Measurements from ENCODE around the gene KCTD2. TPM values are rescaled to one million over a fixed set of nuclear protein-coding genes. Genes with fewer than 3 reads are reported as not detected.
A peak's percentile ranks its signal among the peaks of the same experiment; 100 is the strongest.

Gene KCTD2
- total RNA-seq, 2 experiments from 2014 or later = 21.7 TPM

- H3K9me3 Mint-ChIP-seq = no peaks in the 10 kb centered on the region
- no peak for DNase-seq
- CTCF ChIA-PET = interaction anchor here (0.8 to 1.8 kb wide), 5 partner anchors 13 to 40 kb away, joined by 3 to 6 read pairs (median 4); partner anchors contain the start of gene SLC16A5
- H3K4me3 Mint-ChIP-seq = no peak overlapping the region
- no peak overlapping the region for H3K27ac Mint-ChIP-seq
- no peaks in the 10 kb centered on the region for H3K36me3 Mint-ChIP-seq (ENCODE audit: low read depth)
- H3K4me1 Mint-ChIP-seq = peaks cover 26% of the 10 kb centered on the region
- no peaks in the 10 kb centered on the region for H3K27me3 Mint-ChIP-seq
- POLR2A ChIA-PET = no interaction called here
Measured at GRCh38 chr17:75074532-75074931, 27.5 kb downstream of the KCTD2 start.

DNA sequence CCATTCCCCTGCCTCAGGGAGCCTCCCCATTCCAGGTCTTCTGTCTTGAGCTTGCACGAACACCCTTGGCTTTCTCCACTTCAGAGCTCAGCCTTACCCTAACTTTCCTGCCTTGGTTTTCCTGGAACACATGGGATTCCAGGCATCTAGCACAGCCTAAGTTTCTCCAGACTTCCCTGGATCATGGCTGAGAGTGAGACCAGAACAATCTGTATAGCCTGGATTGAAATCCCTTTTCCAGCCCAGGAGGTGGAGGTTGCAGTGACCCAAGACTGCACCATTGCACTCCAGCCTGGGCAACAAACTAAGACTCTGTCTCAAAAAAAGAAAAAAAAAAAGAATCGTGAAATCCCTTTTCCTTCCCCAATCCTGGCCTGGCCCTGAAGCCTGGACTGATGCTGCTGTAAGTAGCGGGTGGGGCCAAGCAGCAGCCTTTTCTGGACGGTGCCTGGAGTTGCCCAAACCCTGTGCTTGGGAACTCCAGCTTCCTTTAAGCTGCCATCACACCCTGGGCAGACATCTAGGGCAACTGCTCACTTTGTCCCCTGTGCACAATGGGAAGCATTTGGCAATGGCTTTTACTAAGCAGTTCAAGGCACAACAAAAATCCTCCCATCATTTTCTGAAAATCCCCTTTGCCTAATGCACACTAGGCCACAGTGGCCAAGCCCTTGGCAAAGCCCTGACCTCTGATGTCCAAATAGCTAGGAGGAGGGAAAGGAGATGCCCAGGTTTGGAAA, 28.7 kb downstream of the KCTD2 start:
- Mint-ChIP-seq H3K36me3 (ENCODE audit: low read depth) (no peaks in the 10 kb centered on the region), H3K4me1 (peaks cover 28% of the 10 kb centered on the region), H3K27me3 (no peaks in the 10 kb centered on the region), H3K27ac (no peak overlapping the region), H3K4me3 (no peak overlapping the region), H3K9me3 (no peaks in the 10 kb centered on the region)
- POLR2A ChIA-PET = no interaction called here
- DNase-seq = no peak
- CTCF ChIA-PET = interaction anchor here (1.2 to 1.5 kb wide), 5 partner anchors 13 to 41 kb away, joined by 3 to 5 read pairs (median 3); no protein-coding TSS in a partner anchor

- POLR2A ChIA-PET = no interaction called here
- CTCF ChIA-PET = interaction anchor here (0.8 to 1.2 kb wide), 3 partner anchors 16 to 42 kb away, joined by 3 to 4 read pairs (median 3); no protein-coding TSS in a partner anchor
- DNase-seq = no peak
- Mint-ChIP-seq H3K9me3 (no peaks in the 10 kb centered on the region), H3K4me3 (peak overlapping the region; percentile 44), H3K36me3 (ENCODE audit: low read depth) (no peaks in the 10 kb centered on the region), H3K27ac (peak overlapping the region; percentile 80), H3K4me1 (peaks cover 28% of the 10 kb centered on the region), H3K27me3 (no peaks in the 10 kb centered on the region)
Measured at GRCh38 chr17:75077072-75077495, 30.1 kb downstream of the KCTD2 start.

GRCh38 chr17:75077496-75078283, 30.7 kb downstream of the KCTD2 start:
- peak; percentile 48 for DNase-seq
- Mint-ChIP-seq H3K27ac (peak overlapping the region; percentile 80), H3K9me3 (no peaks in the 10 kb centered on the region), H3K27me3 (no peaks in the 10 kb centered on the region), H3K4me3 (peak overlapping the region; percentile 44), H3K36me3 (ENCODE audit: low read depth) (no peaks in the 10 kb centered on the region), H3K4me1 (peaks cover 28% of the 10 kb centered on the region)
- CTCF ChIA-PET = interaction anchor here (0.8 to 1.2 kb wide), 4 partner anchors 18 to 42 kb away, joined by 3 to 4 read pairs (median 4); no protein-coding TSS in a partner anchor
- POLR2A ChIA-PET = no interaction called here

GRCh38 chr17:75078284-75079022, 31.4 kb downstream of the KCTD2 start:
- H3K27ac Mint-ChIP-seq = no peak overlapping the region
- no peaks in the 10 kb centered on the region for H3K36me3 Mint-ChIP-seq (ENCODE audit: low read depth)
- H3K4me3 Mint-ChIP-seq = no peak overlapping the region
- DNase-seq = no peak
- CTCF ChIA-PET = interaction anchor here (0.6 to 1.5 kb wide), 4 partner anchors 9 to 38 kb away, joined by 3 to 7 read pairs (median 4); partner anchors contain the start of gene SLC16A5
- no peaks in the 10 kb centered on the region for H3K27me3 Mint-ChIP-seq
- POLR2A ChIA-PET = interaction anchor here (0.6 kb wide), 1 partner anchor 19 kb away, joined by 6 read pairs; no protein-coding TSS in a partner anchor
- peaks cover 28% of the 10 kb centered on the region for H3K4me1 Mint-ChIP-seq
- no peaks in the 10 kb centered on the region for H3K9me3 Mint-ChIP-seq

DNA sequence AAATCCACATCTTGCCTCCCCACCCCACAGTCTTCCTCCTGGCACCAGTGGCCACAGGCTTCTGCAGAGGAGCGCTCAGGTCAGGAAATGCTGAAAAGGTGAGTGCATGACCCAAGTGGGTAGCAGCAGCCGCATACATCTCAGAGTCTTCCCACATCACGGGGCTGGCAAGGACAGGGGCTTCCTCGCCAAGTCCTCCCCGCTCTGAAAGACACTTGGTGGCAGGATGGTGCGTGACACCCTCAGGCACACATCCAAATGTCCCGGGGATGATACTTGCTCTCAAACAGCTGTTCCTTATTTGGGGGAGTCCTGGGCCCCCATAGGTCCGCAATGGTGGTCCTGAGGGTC, 32.0 kb downstream of the KCTD2 start:
- H3K4me1 Mint-ChIP-seq = peaks cover 32% of the 10 kb centered on the region
- H3K9me3 Mint-ChIP-seq = no peaks in the 10 kb centered on the region
- no peak overlapping the region for H3K4me3 Mint-ChIP-seq
- H3K36me3 Mint-ChIP-seq (ENCODE audit: low read depth) = no peaks in the 10 kb centered on the region
- DNase-seq = no peak
- CTCF ChIA-PET = interaction anchor here (0.6 to 1.5 kb wide), 2 partner anchors 9 to 35 kb away, joined by 3 to 7 read pairs; partner anchors contain the start of gene SLC16A5
- no peaks in the 10 kb centered on the region for H3K27me3 Mint-ChIP-seq
- no peak overlapping the region for H3K27ac Mint-ChIP-seq
- POLR2A ChIA-PET = interaction anchor here (0.6 kb wide), 1 partner anchor 19 kb away, joined by 6 read pairs; no protein-coding TSS in a partner anchor

DNA sequence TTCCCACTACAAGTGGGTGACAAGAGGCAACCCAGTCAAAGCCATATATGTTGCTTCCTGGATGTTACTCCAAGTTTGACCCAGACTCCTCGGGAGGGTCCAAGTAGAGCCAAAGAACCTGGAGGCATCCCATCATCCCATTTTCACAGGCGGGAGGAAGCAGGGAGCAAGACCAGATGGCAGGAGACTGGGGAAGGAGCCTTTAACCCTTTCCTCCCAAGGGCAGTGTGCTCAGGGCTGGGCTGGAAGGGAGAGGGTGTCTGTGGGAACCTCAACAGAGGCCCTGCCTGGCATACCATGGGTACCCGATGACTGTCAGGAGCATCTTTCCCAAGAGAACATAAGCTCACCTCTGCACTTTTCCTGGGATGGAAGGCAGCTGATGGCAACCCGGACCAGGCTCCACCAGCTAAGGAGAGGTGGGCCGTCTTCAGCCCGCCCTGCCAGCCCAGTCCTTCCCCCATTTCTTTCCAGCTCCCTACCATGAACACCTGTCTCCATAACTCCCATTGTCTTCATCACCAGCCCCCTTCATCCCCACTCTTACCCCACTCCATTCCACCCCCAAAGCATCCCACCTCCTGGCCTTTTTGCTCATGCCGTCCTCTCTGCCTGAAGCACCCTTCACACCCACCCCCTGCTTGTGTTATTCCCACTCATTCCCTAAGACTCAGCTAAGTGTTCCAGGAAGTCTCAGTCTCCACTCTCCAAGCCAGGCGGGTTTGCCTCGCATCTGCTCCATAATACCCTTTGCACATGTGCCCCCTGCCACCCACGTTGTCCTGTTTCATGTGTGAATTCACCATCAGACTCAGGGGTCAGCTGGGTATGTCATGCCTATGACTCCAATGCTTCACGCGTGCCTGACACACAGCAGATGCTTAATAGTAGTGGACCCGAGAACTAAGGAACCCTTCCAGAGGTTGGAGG, 34.9 kb downstream of the KCTD2 start:
- POLR2A ChIA-PET = interaction anchor here (0.6 kb wide), 1 partner anchor 22 kb away, joined by 5 read pairs; no protein-coding TSS in a partner anchor
- Mint-ChIP-seq H3K9me3 (no peaks in the 10 kb centered on the region), H3K4me3 (no peak overlapping the region), H3K27me3 (no peaks in the 10 kb centered on the region), H3K27ac (no peak overlapping the region), H3K36me3 (ENCODE audit: low read depth) (no peaks in the 10 kb centered on the region), H3K4me1 (peaks cover 44% of the 10 kb centered on the region)
- DNase-seq = no peak
- CTCF ChIA-PET = interaction anchor here (0.6 to 1.3 kb wide), 3 partner anchors 33 to 90 kb away, joined by 3 read pairs; no protein-coding TSS in a partner anchor

DNA sequence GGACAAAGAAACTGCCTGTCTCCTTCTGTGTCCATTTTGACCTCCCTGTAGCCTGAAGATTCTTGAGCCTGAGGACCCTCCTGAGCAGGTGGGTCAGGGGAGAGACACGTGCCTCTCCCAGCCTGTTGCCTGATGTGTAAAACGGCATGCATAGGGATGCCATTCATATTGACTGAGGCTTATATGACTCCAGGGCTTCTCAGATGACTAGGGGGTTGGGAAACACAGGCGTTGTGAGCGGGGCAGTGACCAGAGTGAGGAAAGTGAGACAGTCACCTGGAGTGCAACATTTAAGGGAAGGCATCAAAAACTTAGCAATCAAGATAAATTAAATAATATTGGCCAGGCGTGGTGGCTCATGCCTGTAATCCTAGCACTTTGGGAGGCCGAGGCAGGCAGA, 35.7 kb downstream of the KCTD2 start:
- no peak overlapping the region for H3K27ac Mint-ChIP-seq
- no peaks in the 10 kb centered on the region for H3K9me3 Mint-ChIP-seq
- no peaks in the 10 kb centered on the region for H3K36me3 Mint-ChIP-seq (ENCODE audit: low read depth)
- DNase-seq = no peak
- no peak overlapping the region for H3K4me3 Mint-ChIP-seq
- no peaks in the 10 kb centered on the region for H3K27me3 Mint-ChIP-seq
- ChIA-PET CTCF (no interaction called here), POLR2A (no interaction called here)
- peaks cover 47% of the 10 kb centered on the region for H3K4me1 Mint-ChIP-seq

GRCh38 chr17:75084039-75084660, 37.1 kb downstream of the KCTD2 start:
- no peaks in the 10 kb centered on the region for H3K9me3 Mint-ChIP-seq
- DNase-seq = peak; percentile 45
- no peaks in the 10 kb centered on the region for H3K36me3 Mint-ChIP-seq (ENCODE audit: low read depth)
- peak overlapping the region; percentile 26 for H3K27ac Mint-ChIP-seq
- ChIA-PET CTCF (interaction anchor here (0.7 to 1.3 kb wide), 4 partner anchors 11 to 20 kb away, joined by 3 read pairs; no protein-coding TSS in a partner anchor), POLR2A (interaction anchor here (0.7 kb wide), 1 partner anchor 49 kb away, joined by 6 read pairs; no protein-coding TSS in a partner anchor)
- H3K27me3 Mint-ChIP-seq = no peaks in the 10 kb centered on the region
- H3K4me1 Mint-ChIP-seq = peaks cover 46% of the 10 kb centered on the region
- no peak overlapping the region for H3K4me3 Mint-ChIP-seq

DNA sequence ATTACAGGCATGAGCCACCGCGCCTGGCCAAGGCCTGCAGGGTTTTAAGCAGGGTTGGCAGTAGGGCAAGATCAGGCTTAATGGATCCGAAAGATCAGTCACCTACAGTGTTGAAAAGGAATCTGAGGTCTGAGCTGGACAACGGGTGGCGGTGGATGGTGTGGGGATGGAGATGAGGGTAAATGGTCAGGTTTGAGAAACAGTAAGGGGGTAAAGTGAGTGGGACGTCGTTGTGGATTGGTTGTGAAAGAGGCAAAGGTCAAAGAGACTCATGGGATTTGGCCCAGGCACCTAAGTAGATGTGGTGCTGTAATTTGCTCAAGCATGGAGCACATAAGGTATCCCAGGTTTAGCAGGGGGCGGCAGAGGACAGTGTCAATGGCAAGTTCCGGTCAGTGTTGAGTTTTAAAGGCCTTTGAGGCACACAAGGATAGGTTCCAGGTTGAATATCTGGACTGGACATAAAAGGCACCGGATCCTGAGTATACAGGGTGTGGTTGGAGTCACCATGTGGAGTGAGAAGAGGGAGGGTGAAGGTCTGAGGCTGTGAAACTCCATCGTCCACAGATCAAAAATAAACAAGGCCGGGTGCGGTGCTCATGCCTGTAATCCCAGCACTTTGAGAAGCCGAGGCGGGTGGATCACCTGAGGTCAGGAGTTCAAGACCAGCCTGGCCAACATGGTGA, 39.6 kb downstream of the KCTD2 start:
- peak overlapping the region; percentile 89 for H3K27ac Mint-ChIP-seq
- ChIA-PET CTCF (interaction anchor here (0.6 to 2.2 kb wide), 4 partner anchors 8 to 361 kb away, joined by 3 to 7 read pairs (median 4); no protein-coding TSS in a partner anchor), POLR2A (interaction anchor here (0.6 kb wide), 1 partner anchor 85 kb away, joined by 6 read pairs; no protein-coding TSS in a partner anchor)
- no peaks in the 10 kb centered on the region for H3K9me3 Mint-ChIP-seq
- H3K4me1 Mint-ChIP-seq = peaks cover 57% of the 10 kb centered on the region
- no peaks in the 10 kb centered on the region for H3K36me3 Mint-ChIP-seq (ENCODE audit: low read depth)
- no peaks in the 10 kb centered on the region for H3K27me3 Mint-ChIP-seq
- DNase-seq = no peak
- peak overlapping the region; percentile 77 for H3K4me3 Mint-ChIP-seq

- H3K27me3 Mint-ChIP-seq = no peaks in the 10 kb centered on the region
- H3K4me3 Mint-ChIP-seq = peak overlapping the region; percentile 77
- no peaks in the 10 kb centered on the region for H3K36me3 Mint-ChIP-seq (ENCODE audit: low read depth)
- peak overlapping the region; percentile 89 for H3K27ac Mint-ChIP-seq
- POLR2A ChIA-PET = no interaction called here
- H3K4me1 Mint-ChIP-seq = peaks cover 61% of the 10 kb centered on the region
- no peak for DNase-seq
- CTCF ChIA-PET = interaction anchor here (0.6 to 2.2 kb wide), 7 partner anchors 8 to 361 kb away, joined by 3 to 7 read pairs (median 5); no protein-coding TSS in a partner anchor
- H3K9me3 Mint-ChIP-seq = no peaks in the 10 kb centered on the region
Measured at GRCh38 chr17:75087182-75087557, 40.1 kb downstream of the KCTD2 start.
